ENCODE data around the gene GALNTL6.

GRCh38 chr4:172220679-172221078 lies 407.5 kb downstream of the GALNTL6 start:
- TF ChIP-seq POLR2A (IDR thresholded peaks at IDR 0.05): no peak
- no peak for TF ChIP-seq CTCF (IDR thresholded peaks at IDR 0.05)
- no peak for TF ChIP-seq POLR2AphosphoS5 (IDR thresholded peaks at IDR 0.05)
- TF ChIP-seq EP300 (IDR thresholded peaks at IDR 0.05): no peak
